ENCODE results near the gene NOTCH1.

DNA sequence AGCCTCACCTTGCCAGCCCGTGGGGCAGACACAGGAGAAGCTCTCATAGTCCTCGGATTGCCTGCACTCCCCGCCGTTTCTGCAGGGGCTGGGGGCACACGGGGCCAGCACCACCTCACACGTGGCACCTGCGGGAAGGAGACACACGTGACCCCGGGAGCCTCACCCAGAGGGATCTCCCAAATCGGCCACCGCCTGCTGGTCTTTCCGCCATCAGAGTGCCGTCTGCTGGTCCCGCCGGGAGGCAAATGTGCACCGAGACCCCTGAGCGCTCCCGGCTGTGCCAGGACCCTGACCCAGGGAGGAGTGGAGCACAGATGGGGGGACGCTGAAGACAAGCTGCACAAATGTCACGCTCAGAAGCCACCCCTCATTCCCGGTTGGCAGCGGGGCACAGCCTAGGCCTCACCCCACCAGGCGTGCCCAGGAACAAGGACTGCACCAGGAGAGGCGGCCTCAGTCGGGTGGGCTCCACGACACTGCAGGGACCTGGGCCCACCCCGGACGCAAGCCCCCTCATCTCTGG is 34.6 kb downstream of the NOTCH1 start:
- no peak for TF ChIP-seq CTCF (IDR thresholded peaks at IDR 0.05)
- no peak for TF ChIP-seq POLR2A (IDR thresholded peaks at IDR 0.05)

All from adrenal gland (tissue), 5 donors.